GM19351 (cell line): Measurements from ENCODE around the gene KLHL1.

Source experiments
- ATAC-seq: cut with Tn5 transposase; IDR thresholded peaks from one replicate; pipeline ENCODE4 v1.9.1; 2021; ENCODE audit warnings: mild to moderate bottlenecking, moderate library complexity; ENCODE audit not compliant: unreplicated experiment

The KLHL1 gene

GRCh38 chr13:69706807-69707206 is 401.4 kb downstream of the KLHL1 start:
- no peak for ATAC-seq

DNA sequence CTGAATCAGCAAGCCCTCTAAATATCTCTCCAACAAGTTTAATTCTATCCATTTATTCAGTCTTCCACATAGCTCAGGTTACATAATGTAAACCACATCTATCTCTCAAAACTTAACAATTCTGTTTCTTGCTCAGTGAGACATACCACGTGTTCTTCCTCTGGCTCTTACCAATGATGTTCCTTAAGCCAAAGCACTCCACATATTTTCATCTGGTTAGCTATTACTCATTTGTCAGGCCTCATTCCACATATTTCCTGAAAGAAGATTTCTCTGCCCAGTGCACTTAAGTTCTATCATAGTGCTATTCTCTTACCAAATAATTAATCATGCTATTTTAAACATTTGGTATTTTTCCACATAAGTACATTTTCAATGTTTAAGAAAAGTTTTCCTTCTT is 403.9 kb downstream of the KLHL1 start:
- no peak for ATAC-seq

- no peak for ATAC-seq
Measured at GRCh38 chr13:69690999-69691398, 417.3 kb downstream of the KLHL1 start.

DNA sequence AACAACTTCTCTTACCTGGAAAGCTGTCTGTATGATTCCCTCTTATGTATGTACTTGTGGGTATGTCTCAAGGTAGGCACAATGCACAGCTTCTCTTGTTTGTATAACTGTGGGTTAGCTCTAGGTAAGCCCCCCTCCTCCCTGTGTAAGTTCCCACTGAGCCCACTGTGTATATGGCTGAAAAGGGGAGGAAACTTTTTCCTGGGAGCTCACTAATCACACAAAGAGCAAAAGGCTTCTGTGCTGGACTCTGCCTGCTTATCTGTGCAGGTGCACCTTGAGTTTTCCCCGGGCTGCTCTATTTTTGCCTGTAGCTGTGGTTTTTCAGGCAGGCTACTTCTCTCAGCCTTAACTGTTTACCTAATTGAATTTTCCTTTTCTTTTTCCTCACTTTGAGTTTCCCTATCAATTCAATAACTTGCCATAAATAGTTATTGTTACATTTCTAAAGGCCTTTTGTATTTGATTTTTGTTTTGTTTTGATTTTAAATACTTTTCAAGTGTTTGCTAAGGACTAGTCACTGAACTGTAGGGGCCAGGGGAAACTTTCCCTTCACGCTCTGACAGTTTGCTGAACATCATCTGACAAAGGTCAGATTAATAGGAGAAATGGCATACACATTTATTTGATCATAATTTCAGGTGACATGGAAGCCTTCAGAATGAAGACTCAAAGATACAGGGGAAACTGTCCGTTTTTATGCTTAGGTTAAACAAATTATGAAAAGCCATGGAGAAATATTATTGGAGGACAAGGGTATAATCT is 424.1 kb downstream of the KLHL1 start:
- ATAC-seq, result peak; percentile 57

DNA sequence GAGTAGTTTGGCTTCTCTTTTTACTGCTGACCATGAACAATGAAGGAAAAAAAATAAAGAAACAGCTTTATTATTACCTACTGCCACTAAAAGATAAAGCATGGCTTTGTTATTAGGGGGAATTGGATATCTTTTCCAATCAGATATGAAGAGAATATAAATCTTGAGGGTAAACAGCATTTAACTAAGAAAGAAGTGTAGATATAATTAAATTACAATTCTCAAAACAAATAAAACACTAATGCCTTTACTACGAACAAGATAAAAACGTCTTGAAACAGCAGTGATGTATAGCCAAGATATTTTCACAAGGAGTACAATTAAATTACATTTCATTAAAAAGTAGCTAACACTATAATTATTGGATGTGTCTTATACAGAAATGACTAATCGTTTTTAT is 426.5 kb downstream of the KLHL1 start:
- ATAC-seq, result no peak

- ATAC-seq, result no peak
Measured at GRCh38 chr13:69677343-69677742, 430.9 kb downstream of the KLHL1 start.

GRCh38 chr13:69676286-69676685 is 432.0 kb downstream of the KLHL1 start:
- ATAC-seq, result no peak

DNA sequence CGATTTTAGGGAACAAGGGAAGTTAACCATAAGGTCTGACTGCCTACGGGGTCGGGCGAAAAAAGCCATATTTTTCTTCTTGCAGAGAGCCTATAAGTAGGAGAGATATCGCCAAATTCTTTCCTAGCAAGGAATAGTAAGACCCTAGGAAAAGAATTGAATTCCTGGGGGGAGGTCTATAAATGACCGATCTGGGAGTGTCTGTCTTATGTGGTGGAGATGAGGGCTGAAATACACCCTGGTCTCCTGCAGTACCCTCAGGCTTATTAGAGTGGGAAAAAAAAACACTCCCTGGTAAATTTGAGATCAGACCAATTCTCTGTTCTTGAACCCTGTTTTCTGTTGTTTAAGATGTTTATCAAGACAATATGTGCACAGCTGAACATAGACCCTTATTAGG is 448.1 kb downstream of the KLHL1 start:
- ATAC-seq, result no peak

DNA sequence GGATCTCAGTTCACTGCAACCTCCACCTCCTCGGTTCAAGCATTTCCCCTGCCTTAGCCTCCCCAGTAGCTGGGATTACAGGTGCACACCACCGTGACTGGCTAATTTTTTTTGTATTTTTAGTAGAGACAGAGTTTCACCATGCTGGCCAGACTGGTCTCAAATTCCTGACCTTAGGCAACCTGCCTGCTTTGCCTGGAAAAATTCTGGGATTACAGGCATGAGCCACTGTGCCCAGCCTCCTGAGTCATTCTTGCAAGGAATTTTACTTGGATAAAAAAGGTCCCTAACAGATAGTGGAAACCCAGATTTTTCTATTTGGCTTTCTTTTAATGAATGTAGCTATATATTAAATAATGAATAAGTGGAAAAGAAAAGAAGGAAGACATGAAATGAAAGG is 450.6 kb downstream of the KLHL1 start:
- ATAC-seq, result no peak

DNA sequence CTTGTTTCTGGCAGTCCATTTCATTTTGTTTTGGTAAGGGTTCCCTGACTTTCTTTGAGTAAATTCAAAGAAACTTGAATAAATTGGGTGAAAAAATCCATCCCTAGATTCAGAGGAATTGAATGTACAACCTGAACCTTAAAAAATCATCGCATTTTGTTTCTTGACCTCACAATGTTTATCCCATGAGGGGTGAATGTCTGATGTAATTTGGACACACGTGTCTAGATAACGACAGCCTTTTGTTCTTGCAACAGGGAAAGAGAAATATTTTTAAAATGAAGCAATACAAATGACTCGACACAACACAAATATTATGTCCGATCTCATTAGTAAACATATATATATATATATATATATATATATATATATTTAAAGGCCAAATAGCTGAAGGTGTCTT is 453.9 kb downstream of the KLHL1 start:
- no peak for ATAC-seq
